ENCODE data around the gene CEP85. TPM values are rescaled to one million over a fixed set of nuclear protein-coding genes. Genes with fewer than 3 reads are reported as not detected.
A peak's percentile ranks its signal among the peaks of the same experiment; 100 is the strongest.

CEP85 gene
- total RNA-seq, 2 donors from 2014 or later = 30.8 to 34.6 TPM

GRCh38 chr1:26239936-26240335 is 5.9 kb downstream of the CEP85 start:
- Mint-ChIP-seq H3K36me3 (ENCODE audit: insufficient read depth in 2 of 2) (peaks cover 0 to 11% of the 10 kb centered on the region in 2 donors), H3K9me3 (no peaks in the 10 kb centered on the region), H3K4me1 (ENCODE audit: low read depth) (peaks cover 30% of the 10 kb centered on the region), H3K4me3 (no peak overlapping the region), H3K27ac (no peak overlapping the region), H3K27me3 (ENCODE audit: low read depth) (no peaks in the 10 kb centered on the region)
- ATAC-seq (replicated peaks in 1 of 2) = no peak
- no peak for DNase-seq

GRCh38 chr1:26252718-26253117 is 18.7 kb downstream of the CEP85 start:
- H3K9me3 Mint-ChIP-seq = no peaks in the 10 kb centered on the region
- peaks cover 5 to 23% of the 10 kb centered on the region in 2 donors for H3K36me3 Mint-ChIP-seq (ENCODE audit: insufficient read depth in 2 of 2)
- H3K27ac Mint-ChIP-seq = no peak overlapping the region

GRCh38 chr1:26254404-26254803 is 20.4 kb downstream of the CEP85 start:
- Mint-ChIP-seq H3K36me3 (ENCODE audit: insufficient read depth in 2 of 2) (peaks cover 11 to 34% of the 10 kb centered on the region in 2 donors), H3K27ac (peak overlapping the region; percentile 64)

More at GRCh38 chr1:26252718-26253117, 18.7 kb downstream of the CEP85 start:
- Mint-ChIP-seq H3K27me3 (ENCODE audit: low read depth) (no peaks in the 10 kb centered on the region), H3K4me3 (no peak overlapping the region), H3K4me1 (ENCODE audit: low read depth) (peaks cover 14% of the 10 kb centered on the region)
- ATAC-seq (replicated peaks in 1 of 2) = no peak
- DNase-seq = no peak

GRCh38 chr1:26257222-26257621 is 23.2 kb downstream of the CEP85 start:
- Mint-ChIP-seq H3K27me3 (ENCODE audit: low read depth) (no peaks in the 10 kb centered on the region), H3K27ac (no peak overlapping the region), H3K4me3 (no peak overlapping the region), H3K36me3 (ENCODE audit: insufficient read depth in 2 of 2) (peaks cover 11 to 45% of the 10 kb centered on the region in 2 donors), H3K9me3 (no peaks in the 10 kb centered on the region), H3K4me1 (ENCODE audit: low read depth) (peaks cover 9% of the 10 kb centered on the region)
- DNase-seq = no peak
- ATAC-seq (replicated peaks in 1 of 2) = no peak

More at GRCh38 chr1:26254404-26254803, 20.4 kb downstream of the CEP85 start:
- Mint-ChIP-seq H3K4me1 (ENCODE audit: low read depth) (peaks cover 14% of the 10 kb centered on the region), H3K27me3 (ENCODE audit: low read depth) (no peaks in the 10 kb centered on the region), H3K9me3 (no peaks in the 10 kb centered on the region), H3K4me3 (no peak overlapping the region)
- ATAC-seq (replicated peaks in 1 of 2) = no peak
- DNase-seq = no peak

DNA sequence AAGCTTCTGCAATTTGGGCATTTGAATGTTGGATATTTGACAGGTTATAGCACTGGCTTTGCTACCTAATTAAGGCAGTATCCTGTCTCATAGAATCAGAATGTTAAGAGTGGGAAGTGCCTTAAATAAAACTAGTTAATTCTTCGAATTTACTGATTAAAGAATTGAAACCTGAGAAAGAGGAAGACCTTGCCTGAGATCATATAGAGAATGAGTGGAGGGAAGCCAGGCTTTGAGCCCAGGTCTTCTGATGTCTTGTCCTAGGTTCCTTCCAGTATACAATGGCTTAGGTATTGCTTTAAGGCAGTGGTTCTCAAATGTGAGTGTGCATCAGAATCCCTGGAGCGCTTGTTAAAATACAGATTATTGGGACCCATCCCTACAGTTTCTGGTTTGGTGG is 25.0 kb downstream of the CEP85 start:
- ATAC-seq (replicated peaks in 1 of 2) = no peak
- no peak overlapping the region for H3K27ac Mint-ChIP-seq
- peaks cover 13 to 44% of the 10 kb centered on the region in 2 donors for H3K36me3 Mint-ChIP-seq (ENCODE audit: insufficient read depth in 2 of 2)

GRCh38 chr1:26259578-26259977 is 25.6 kb downstream of the CEP85 start:
- ATAC-seq (replicated peaks in 1 of 2) = no peak
- Mint-ChIP-seq H3K4me3 (no peak overlapping the region), H3K9me3 (no peaks in the 10 kb centered on the region), H3K27me3 (ENCODE audit: low read depth) (no peaks in the 10 kb centered on the region), H3K27ac (no peak overlapping the region), H3K4me1 (ENCODE audit: low read depth) (no peaks in the 10 kb centered on the region), H3K36me3 (ENCODE audit: insufficient read depth in 2 of 2) (peaks cover 13 to 46% of the 10 kb centered on the region in 2 donors)
- no peak for DNase-seq

More for the DNA sequence above, 25.0 kb downstream of the CEP85 start:
- DNase-seq = no peak
- Mint-ChIP-seq H3K27me3 (ENCODE audit: low read depth) (no peaks in the 10 kb centered on the region), H3K9me3 (no peaks in the 10 kb centered on the region), H3K4me1 (ENCODE audit: low read depth) (no peaks in the 10 kb centered on the region), H3K4me3 (no peak overlapping the region)

- ATAC-seq (replicated peaks in 1 of 2) (no peak), DNase-seq (no peak)
- H3K36me3 Mint-ChIP-seq (ENCODE audit: insufficient read depth in 2 of 2) = peaks cover 11 to 51% of the 10 kb centered on the region in 2 donors
- H3K9me3 Mint-ChIP-seq = peaks cover 0 to under 1% of the 10 kb centered on the region in 2 donors
- H3K27ac Mint-ChIP-seq = peak overlapping the region; percentile 11
- no peaks in the 10 kb centered on the region for H3K27me3 Mint-ChIP-seq (ENCODE audit: low read depth)
- H3K4me1 Mint-ChIP-seq (ENCODE audit: low read depth) = peaks cover 10% of the 10 kb centered on the region
- H3K4me3 Mint-ChIP-seq = no peak overlapping the region
Observed at GRCh38 chr1:26263212-26263611, 29.2 kb downstream of the CEP85 start.

DNA sequence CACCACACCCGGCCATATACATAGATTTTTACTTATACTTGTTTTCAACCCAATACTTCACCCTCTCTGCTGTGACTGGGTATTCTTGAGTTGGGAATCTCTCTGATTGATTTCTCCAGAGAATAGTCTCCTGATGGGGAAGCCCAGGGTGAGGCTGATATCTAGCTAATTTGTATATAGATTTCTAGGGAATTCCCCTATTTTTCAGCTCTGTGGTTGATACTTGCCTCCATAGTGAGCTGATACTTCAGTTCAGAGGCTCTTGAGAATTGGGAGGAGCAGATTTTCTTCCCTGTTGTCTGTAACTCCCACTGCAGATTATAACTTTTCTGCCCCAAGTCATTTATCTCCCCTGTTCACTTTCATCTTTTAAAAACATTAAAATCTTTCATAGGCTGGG is 31.4 kb downstream of the CEP85 start:
- Mint-ChIP-seq H3K4me3 (no peak overlapping the region), H3K4me1 (ENCODE audit: low read depth) (peaks cover 10% of the 10 kb centered on the region), H3K27me3 (ENCODE audit: low read depth) (no peaks in the 10 kb centered on the region), H3K27ac (no peak overlapping the region), H3K36me3 (ENCODE audit: insufficient read depth in 2 of 2) (peaks cover 20 to 58% of the 10 kb centered on the region in 2 donors), H3K9me3 (peaks cover 6 to 8% of the 10 kb centered on the region in 2 donors)
- DNase-seq (no peak), ATAC-seq (replicated peaks in 1 of 2) (no peak)

DNA sequence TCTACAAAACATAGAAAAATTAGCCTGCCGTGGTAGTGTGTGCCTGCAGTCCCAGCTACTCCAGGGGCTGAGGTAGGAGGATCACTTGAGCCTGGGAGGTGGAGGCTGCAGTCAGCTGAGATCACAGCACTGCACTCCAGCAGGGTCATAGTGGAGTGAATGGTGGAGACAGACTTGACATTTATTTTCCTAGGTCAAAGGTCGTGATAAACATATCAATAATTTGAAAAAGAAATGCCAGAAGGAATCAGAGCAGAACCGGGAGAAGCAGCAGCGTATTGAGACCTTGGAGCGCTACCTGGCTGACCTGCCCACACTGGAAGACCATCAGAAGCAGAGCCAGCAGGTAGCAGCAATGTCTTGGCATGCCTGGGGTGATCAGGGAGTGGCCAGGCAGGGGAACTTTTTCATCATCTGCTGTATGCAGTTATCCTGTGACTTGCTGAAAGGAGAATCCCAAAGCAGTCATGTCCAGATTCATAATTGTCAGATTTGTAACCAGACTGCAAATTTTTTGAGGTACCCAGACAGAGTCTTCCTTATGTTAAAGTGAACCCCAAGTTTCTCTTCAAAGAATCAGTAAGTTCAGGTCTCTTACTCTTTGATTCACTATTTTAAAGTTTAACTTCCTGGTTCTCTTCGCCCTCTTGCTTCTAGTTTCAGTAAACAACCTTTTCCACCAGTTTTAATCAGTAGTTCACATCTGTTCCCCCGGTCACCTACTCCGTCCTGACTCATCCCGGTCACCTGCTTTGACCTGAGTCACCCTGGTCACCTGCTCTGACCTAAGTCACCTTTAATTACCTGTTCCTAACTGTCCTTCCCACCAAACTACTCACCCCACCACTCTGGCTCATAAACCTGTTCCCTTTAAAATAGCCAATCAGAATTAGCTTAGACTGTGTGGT is 34.5 kb downstream of the CEP85 start:
- H3K4me3 Mint-ChIP-seq = no peak overlapping the region
- DNase-seq (no peak), ATAC-seq (replicated peaks in 1 of 2) (no peak)
- peaks cover 6 to 8% of the 10 kb centered on the region in 2 donors for H3K9me3 Mint-ChIP-seq
- H3K4me1 Mint-ChIP-seq (ENCODE audit: low read depth) = peaks cover 10% of the 10 kb centered on the region
- no peak overlapping the region for H3K27ac Mint-ChIP-seq
- peaks cover 23 to 53% of the 10 kb centered on the region in 2 donors for H3K36me3 Mint-ChIP-seq (ENCODE audit: insufficient read depth in 2 of 2)
- H3K27me3 Mint-ChIP-seq (ENCODE audit: low read depth) = no peaks in the 10 kb centered on the region

DNA sequence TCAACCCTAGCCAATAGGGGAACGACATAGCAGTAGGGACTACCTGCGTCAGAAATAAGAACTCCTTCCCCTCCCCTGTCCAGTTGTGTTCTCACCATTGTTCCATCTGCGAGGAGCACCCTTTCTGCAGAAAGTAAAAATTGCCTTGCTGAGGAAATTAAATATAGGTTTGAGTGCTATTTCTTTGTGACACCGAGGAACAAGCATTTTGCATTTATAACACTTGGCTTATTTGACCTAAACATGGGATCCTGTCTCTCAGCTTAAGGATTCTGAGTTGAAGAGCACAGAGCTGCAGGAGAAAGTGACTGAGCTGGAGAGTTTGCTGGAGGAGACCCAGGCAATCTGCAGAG is 35.2 kb downstream of the CEP85 start:
- no peak for DNase-seq
- H3K27ac Mint-ChIP-seq = no peak overlapping the region
- no peak for ATAC-seq (replicated peaks in 1 of 2)
- H3K4me1 Mint-ChIP-seq (ENCODE audit: low read depth) = peaks cover 13% of the 10 kb centered on the region
- H3K27me3 Mint-ChIP-seq (ENCODE audit: low read depth) = no peaks in the 10 kb centered on the region
- H3K9me3 Mint-ChIP-seq = peaks cover 6 to 8% of the 10 kb centered on the region in 2 donors
- H3K36me3 Mint-ChIP-seq (ENCODE audit: insufficient read depth in 2 of 2) = peaks cover 23 to 53% of the 10 kb centered on the region in 2 donors
- H3K4me3 Mint-ChIP-seq = no peak overlapping the region

DNA sequence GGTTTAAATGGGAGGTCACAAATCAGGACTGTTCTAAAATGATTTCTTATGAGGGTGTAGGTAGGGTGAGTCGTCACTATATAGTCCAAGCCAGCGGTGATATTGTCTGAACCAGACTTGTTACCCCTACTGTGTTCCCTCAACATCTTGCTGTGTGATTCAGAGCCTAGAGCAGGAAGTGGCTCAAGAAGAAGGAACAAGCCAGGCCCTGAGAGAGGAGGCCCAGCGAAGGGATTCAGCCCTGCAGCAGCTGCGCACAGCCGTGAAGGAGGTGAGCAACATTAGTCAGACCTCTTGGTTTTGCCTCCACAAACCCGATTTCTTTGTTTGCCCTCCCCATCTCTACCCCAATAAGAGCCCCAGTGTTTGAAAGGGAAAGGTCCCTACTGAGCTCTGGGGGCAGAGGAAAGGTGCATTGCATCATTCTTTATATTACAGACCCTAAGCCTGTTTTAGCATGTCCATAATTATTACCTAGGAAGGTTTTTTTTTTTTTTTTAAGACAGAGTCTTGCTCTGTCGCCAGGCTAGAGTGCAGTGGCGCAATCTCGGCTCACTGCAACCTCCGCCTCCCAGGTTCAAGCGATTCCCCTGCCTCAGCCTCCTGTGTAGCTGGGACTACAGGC is 40.9 kb downstream of the CEP85 start:
- Mint-ChIP-seq H3K27me3 (ENCODE audit: low read depth) (no peaks in the 10 kb centered on the region), H3K27ac (peak overlapping the region; percentile 66), H3K4me1 (ENCODE audit: low read depth) (peaks cover 59% of the 10 kb centered on the region), H3K4me3 (peak overlapping the region in 1 of 2 donors; percentile 47), H3K36me3 (ENCODE audit: insufficient read depth in 2 of 2) (peaks cover 6 to 20% of the 10 kb centered on the region in 2 donors), H3K9me3 (no peaks in the 10 kb centered on the region)
- DNase-seq = peak in 1 of 2 donors; percentile 38
- no peak for ATAC-seq (replicated peaks in 1 of 2)

DNA sequence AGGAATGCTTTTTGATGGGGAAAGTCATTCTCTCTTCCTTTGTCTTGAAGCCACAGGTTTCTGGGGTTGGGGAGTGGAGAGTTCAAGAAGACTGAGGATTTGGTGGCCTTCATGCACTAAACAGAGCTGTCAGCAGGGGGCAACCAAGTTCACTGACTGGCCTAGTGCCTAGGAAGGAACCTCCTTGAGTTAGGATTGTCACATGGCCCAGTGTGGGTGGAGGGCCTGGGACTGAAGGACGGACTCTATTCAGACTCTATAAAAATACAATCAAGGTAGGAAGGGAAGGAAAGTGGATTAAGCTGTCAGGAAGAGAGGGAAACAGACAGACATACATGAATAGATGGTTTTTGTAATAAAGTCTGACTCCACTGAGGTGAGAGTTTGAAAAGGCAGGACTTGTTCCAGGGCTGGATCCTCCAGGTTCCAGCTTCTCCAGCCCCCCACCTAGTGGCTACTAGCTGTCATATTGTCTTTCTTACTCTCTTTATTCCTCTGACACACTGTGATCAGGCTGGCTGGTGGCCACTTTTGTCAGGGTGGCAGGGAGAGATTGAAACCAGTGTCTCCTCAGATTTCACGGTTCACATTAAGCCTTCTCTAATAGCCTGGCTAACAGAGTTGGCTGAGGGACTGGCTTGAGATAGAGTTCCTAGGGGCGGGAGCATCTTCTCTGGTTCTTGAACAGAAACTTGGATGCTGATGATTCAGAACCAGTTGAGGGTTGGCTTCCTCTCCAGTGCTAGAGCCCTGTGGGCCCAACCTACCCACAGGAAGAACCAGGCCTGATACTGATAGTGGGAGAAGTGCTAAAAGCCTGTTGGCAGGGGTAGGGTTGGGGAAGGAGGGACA is 41.8 kb downstream of the CEP85 start:
- Mint-ChIP-seq H3K4me1 (ENCODE audit: low read depth) (peaks cover 64% of the 10 kb centered on the region), H3K27ac (peak overlapping the region; percentile 95), H3K9me3 (no peaks in the 10 kb centered on the region), H3K27me3 (ENCODE audit: low read depth) (no peaks in the 10 kb centered on the region), H3K4me3 (peak overlapping the region; percentile 47 to 70), H3K36me3 (ENCODE audit: insufficient read depth in 2 of 2) (peaks cover 4 to 13% of the 10 kb centered on the region in 2 donors)
- DNase-seq (peak; percentile 76 to 78), ATAC-seq (replicated peaks in 1 of 2) (peak; percentile 64 to 75)
